ENCODE measurements around the gene CHRNE. TPM values are rescaled to one million over a fixed set of nuclear protein-coding genes. Genes with fewer than 3 reads are reported as not detected.

CHRNE gene
- total and polyA plus RNA-seq, 2 of the 4 experiments (the other 2 are of a cell fraction) = under 0.01 to 0.21 TPM

DNA sequence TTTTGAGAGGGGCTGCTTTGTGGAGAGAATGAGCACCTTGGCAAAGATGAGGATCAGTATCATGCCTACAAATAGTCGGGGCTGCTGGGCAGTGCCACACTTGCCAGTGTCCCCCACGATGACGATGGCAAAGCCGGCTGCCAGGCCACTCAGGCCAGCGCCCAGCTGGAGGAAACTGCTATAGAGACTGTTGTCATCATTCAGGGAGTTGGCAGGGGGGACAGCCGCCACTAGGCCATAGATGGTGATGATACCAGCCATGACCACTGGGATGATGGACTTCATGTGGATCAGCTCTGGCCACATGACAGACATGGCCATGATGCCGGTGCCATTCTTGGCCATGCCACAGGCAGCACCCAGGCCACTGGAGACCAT, 46.0 kb downstream of the CHRNE start:
- Histone ChIP-seq H3K4me2 (ENCODE audit: low read depth, low read length) (no peak overlapping the region), H4K20me1 (ENCODE audit: insufficient read depth, low read length) (peaks cover 37% of the 10 kb centered on the region), H3K4me1 (ENCODE audit: control insufficient read depth, insufficient read depth, low read length) (peaks cover 24% of the 10 kb centered on the region), H4K91ac (ENCODE audit: insufficient read depth, low read depth, low read length) (no peak overlapping the region), H3K9me3 (ENCODE audit: control insufficient read depth, insufficient read depth, low read length) (no peaks in the 10 kb centered on the region), H3K9me1 (ENCODE audit: insufficient read depth, low read length) (peaks cover 26% of the 10 kb centered on the region), H3K4me3 (ENCODE audit: insufficient read depth, low read depth, low read length) (no peak overlapping the region), H3K18ac (ENCODE audit: low read depth, low read length) (no peak overlapping the region), H2AK5ac (ENCODE audit: low read depth, low read length) (no peak overlapping the region), H2AK9ac (replicated peaks; ENCODE audit: low read depth, low read length, poor library complexity) (no peak overlapping the region), H3K9ac (ENCODE audit: low read depth, low read length) (no peak overlapping the region), H3K23ac (ENCODE audit: low read depth, low read length) (no peak overlapping the region), H4K5ac (ENCODE audit: low read depth, low read length) (no peak overlapping the region), H3K56ac (ENCODE audit: extremely low read depth, insufficient read depth, low read length) (no peak overlapping the region), H4K8ac (ENCODE audit: low read depth in 2 of 2, low read length in 2 of 2) (no peak overlapping the region), H2BK15ac (ENCODE audit: low read depth, low read length) (no peak overlapping the region), H3K36me3 (ENCODE audit: control insufficient read depth, insufficient read depth, low read length) (peaks cover 3% of the 10 kb centered on the region; the same call in 1 of the 2 replicates), H3K14ac (replicated peaks; ENCODE audit: low read depth, low read length) (no peak overlapping the region), H2BK5ac (ENCODE audit: low read depth, low read length, poor library complexity, severe bottlenecking) (no peak overlapping the region), H3K4ac (ENCODE audit: low read depth, low read length) (no peak overlapping the region), H2AFZ (replicated peaks; ENCODE audit: low read length, poor library complexity) (no peak overlapping the region), H3K79me1 (ENCODE audit: low read depth in 1 of 2, low read length in 2 of 2) (peaks cover 22 to 71% of the 10 kb centered on the region in 2 experiments), H3K27me3 (ENCODE audit: control insufficient read depth, insufficient read depth, low read length) (no peaks in the 10 kb centered on the region), H3K27ac (ENCODE audit: insufficient read depth, low read length) (no peak overlapping the region), H2BK120ac (ENCODE audit: low read depth, low read length) (no peak overlapping the region), H2BK20ac (ENCODE audit: low read depth, low read length) (no peak overlapping the region)
- no peak for TF ChIP-seq POLR2A (IDR thresholded peaks at IDR 0.05; ENCODE audit: low read depth, low read length)
- no peak for TF ChIP-seq MAZ (IDR thresholded peaks at IDR 0.05; ENCODE audit: borderline replicate concordance, low read depth, low read length)
- no peak for TF ChIP-seq MXI1 (IDR thresholded peaks at IDR 0.05; ENCODE audit: borderline replicate concordance, low read depth, low read length)
- ChIA-PET CTCF (no interaction called here), POLR2A (ENCODE audit: unreplicated experiment) (no interaction called here)
- in situ Hi-C loops (cut with MboI; ENCODE audit: low sequenced_read_pairs) (no loop called here), intact Hi-C loops (cut with micrococcal nuclease) (no loop called here), dilution Hi-C loops (cut with HindIII; ENCODE audit: low sequenced_read_pairs, unreplicated experiment) (no loop called here)
- ATAC-seq (ENCODE audit: low read depth) (no peak), DNase-seq (no peak)
- 100% methylated on average over 6 of the region's 7 CpGs; no CpG with 5 or more reads in 1 of the 2 experiments for WGBS, 2 experiments (ENCODE audit: extremely low coverage in 2 of 2, insufficient read length in 1 of 2)
- BruUV-seq (replicated peaks) = no TSS peak
